NCI-H1930 (cell line): ENCODE measurements around the gene TREM2.

ENCODE experiments used
- DNase-seq, 2 experiments: peaks; one replicate each; lab custom pipeline; 2025; lab: John Stamatoyannopoulos, UW

Gene TREM2

GRCh38 chr6:41182069-41183034 is 19.4 kb upstream of the TREM2 start:
- DNase-seq = peak in 1 of 2 experiments; percentile 18

GRCh38 chr6:41181566-41181965 is 18.6 kb upstream of the TREM2 start:
- no peak for DNase-seq

GRCh38 chr6:41179163-41179562 is 16.2 kb upstream of the TREM2 start:
- DNase-seq = no peak

DNA sequence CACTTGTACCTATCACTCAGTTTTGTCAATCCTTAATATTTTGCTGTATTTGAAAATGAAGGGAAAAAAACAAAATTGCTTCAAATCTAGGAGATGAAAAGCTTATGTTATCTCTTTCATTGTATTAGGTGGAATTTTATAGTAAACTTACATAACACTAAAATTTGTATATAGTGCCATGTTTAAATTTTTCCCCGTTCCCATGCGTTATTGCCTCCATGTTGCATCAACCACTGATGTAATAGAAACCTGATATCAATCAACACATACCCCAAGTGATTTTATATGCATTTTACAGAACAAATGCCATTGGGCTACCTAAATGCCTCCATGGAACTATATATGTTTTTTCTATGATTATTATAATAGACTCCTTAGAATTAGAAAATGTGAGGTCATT is 14.8 kb upstream of the TREM2 start:
- no peak for DNase-seq

GRCh38 chr6:41177287-41177686 is 14.4 kb upstream of the TREM2 start:
- DNase-seq = no peak

DNA sequence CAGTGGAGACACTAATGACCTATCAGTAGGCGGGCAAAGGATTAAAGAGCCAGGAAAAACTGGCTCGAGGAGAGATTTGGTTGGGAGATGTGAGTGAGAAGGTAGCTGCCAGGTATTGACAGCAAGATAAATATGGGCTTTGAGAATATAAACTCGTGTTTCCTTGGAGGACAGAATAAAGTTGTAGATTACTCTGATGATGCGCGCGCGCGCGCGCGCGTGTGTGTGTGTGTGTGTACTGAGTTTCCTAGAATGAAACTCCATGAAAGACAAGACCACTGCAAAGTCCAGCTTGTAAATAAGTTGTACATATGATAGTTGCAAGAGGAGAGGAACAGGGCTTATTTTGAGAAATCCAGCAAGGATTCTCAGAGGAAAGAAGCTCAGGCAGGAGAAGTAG is 13.3 kb upstream of the TREM2 start:
- DNase-seq = no peak

- no peak for DNase-seq
Measured at GRCh38 chr6:41175084-41175483, 12.2 kb upstream of the TREM2 start.

GRCh38 chr6:41174610-41175009 is 11.7 kb upstream of the TREM2 start:
- DNase-seq = no peak

DNA sequence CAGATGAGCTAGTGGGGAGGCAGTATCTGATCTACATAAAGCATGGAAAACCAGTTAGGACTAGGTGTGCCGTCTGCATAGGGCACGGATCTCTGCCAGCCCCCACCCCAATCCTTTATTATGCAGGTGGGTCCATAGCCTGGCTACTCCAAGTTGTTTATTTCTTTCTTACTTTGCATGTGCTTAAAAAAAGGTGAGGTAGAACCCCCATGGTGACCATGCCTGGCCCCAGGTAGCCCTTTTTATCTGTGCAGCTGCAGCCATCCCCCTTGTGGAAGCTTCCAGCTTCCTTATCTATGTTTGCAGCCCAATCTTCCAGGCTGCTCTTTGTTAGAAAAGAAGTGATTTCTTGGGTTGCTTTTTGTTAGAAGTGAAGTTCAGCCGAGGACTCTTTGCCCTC is 9.0 kb upstream of the TREM2 start:
- no peak for DNase-seq

DNA sequence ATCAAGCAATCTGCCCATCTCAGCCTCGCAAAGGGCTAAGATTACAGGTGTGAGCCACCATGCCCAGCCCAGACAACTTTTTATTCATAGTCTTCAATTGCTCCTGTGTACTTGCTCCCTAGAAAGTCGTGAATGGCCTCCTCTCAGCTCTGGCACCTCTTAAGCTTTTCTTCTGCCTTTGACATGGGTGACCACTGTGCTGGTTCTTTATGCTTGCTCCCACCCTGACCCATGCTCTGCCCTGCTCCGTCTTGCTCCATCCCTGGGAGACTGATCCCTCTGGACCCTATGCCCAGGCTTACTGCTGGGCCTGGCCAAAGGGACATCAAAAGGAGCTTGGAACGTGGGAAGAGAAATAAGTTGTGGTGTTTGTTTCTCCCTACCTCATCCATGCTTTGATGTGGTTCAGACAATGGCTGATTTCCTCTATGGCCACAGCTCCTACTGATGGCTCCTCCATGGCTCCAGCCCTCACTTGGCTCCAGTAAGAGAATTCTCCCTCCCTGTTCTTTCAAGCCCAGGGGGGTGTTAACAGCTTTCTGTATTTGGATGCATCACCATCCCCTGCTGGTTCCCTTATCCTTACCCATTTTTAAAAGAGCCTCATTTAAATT is 7.7 kb upstream of the TREM2 start:
- no peak for DNase-seq

DNA sequence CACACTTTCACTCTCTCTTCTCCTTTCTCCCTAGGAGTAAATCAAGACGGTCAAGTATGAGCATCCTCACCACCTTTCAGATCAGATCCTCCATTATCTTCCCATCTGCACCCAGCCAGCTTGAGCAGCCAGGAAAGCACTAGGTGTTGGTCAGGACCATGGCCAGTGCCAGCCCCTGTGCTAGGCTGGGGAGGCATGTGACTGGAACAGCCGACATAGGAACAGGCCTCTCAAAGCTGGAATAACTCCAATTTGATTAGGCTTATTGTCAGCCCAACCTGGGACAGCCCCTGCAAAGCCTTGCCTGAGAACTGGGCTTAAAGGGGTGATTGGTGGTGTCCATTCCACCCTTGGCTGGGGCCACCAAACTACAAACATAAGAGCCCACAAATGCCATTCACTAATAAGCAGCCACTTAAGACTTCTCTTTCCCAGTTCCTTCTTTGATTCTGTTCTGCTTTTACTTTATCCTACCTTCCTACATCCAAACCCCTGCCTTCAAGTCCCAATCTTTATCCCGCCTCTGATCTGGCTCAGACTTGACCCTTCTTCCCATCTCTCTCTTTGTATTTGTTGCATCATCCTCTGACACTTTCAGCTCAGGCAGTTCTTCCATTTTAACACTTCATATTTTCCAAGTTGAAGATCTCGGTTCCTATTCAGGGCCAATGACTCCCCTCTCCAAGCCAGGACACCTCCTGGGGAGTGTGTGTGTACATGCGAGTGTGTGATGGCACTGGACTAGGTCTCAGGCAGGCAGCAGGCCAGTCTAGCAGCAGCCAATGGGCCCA is 4.5 kb upstream of the TREM2 start:
- DNase-seq = no peak

DNA sequence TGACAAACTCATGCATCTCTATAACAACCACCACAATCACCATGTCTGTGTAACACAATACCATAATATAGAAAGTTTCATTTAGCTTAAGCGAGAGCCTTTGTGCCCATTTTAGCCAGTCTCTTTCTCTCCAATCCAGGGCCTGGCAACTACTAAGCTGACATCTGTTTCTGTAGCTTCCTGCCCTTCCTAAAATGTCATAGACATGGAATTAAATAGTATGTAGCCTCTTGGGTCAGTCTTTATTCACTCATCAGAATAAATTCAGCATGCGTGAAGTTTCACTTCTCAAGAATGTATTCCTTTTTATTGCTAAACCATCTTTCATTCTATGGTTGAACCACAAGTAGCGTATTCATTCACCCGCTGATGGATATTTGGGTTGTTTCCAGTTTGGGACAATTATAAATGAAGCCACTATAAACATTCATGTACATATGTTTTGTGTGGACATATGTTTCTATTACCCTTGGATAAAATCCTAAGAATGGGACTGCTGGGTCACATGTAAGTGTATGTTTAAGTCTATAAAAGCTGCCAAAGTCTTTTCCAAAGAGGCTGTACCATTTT is 1.7 kb upstream of the TREM2 start:
- no peak for DNase-seq

DNA sequence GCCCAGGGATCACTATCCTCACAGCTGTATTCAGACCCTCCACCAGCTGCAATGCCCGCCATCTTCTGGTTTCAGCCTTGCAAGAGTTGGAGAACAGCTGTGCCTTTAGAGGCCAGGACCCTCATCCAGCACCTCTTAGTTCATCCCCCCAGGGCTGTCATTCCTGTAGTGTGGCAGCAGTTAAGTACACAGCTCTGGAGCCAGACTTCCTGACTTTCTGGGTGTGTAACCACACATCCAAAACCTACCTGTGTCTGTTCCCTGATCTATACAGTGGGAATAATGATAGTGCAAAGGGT is 452 bp upstream of the TREM2 start:
- DNase-seq = no peak

DNA sequence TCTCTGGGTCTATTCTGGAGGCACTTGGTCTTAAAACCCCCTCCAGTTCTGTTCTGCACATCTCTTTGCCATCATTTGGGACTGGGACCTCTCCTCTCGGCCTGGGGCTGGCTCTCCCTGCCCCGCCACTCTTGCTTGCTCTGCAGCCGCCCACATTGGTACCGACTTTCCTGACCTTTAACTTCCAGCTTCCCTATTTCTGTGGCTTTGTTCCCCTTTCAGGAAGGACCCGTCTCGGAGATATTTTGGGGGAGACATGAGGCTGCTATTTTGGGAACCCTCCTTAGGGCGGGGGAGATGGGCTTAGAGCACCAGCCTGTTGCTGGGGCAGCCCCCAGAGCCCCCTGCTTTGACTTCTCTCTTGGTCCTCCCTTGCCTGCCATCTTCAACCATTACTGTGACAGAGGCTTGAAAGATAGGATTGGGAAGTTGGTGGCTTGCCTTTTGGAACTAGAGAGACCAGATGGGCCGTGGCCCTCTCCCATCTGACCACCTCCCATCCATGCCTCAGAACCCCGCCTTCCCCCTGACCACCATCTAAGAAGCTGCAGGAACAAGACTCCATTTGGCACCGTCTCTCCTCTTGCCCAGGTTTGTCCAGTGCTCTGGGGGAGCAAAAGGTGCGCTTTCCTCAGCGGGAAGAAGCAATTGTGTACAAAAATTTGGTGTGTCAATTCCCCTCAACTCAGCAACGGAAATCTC is 914 bp downstream of the TREM2 start:
- DNase-seq = no peak

DNA sequence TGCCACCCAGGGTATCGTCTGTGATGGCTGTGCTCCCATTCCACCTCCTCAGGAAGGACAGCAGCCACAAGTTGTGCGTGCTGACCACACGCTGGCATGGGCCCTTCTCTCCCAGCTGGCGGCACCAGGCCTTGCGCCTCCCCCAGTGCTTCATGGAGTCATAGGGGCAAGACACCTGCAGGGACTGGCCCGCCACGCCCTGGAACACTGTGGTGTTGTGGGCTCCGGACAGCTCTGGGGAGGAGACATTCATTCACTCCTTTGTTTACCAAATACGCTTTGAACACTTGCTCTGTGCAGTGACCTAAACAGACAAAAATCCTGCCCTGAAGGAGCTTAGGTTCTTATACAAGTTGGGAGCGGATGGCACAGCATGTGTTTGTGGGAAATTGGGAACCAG is 1.5 kb downstream of the TREM2 start:
- no peak for DNase-seq

DNA sequence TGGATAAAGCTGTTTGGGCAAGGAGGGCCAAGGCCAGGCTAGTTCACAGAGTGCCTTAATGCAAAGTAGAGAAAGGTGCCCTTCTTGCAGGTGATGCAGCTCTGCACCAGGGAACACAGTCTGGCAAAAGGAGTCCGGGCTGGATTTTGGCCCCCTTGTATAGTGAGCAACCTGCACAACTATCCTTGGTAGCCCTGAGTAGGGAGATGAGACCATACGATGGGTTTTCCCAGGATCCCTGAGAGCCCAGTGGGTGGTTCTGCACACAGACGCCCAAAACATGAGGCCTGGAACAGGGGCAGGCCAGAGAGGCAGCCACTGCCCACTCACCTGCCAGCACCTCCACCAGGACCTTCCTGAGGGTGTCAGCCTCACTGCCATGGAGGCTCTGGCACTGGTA is 2.0 kb downstream of the TREM2 start:
- DNase-seq = no peak

DNA sequence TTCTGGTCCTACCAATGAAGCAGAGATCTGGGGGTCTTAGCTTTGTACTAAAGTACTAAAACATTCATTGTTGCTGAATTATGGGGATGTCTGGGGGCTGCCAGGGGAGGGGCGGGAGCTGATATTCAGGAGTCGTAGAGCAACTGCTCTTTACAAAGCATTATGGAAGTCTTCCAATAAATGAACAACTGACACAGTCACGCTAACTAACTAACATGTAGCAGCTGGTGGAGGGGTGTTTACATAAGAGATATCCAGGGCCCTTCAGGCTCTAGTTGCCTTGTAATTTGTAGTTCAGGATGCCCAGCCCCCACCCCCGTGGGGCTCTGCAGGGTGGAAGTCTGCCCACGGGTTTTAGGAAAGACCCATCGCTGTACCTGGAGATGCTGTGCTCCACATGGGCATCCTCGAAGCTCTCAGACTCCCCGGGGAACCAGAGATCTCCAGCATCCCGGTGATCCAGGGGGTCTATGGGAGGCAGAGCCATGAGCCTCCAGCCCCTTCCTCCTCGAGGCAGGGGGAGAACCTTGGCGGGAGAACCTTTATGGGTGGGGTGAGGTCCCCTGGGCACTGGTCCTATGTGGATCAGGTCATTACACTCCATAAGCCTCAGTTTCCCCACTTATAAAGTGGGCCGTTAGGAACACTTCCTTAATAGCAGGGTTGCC is 3.4 kb downstream of the TREM2 start:
- DNase-seq = no peak

DNA sequence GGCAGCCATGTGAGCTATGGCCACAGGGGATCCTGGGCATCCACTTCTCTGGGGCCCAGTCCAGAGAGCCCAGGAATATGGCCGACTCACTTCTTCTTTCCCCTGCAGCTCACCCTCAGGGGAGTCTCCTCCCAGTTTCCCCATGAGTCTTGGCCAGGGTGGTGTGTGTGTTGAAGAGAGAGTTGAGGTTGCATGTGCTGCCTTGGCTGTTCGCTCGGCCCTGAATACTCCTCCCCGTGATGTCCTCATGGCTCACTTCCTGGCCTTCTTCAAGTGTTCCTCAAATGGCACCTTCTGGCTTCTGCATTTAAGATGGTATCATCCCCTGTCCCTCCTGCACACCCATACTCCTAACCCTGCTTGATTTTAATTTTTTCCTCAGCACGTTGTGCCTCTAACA is 5.6 kb downstream of the TREM2 start:
- DNase-seq = no peak

- no peak for DNase-seq
Measured at GRCh38 chr6:41156771-41157170, 6.1 kb downstream of the TREM2 start.

DNA sequence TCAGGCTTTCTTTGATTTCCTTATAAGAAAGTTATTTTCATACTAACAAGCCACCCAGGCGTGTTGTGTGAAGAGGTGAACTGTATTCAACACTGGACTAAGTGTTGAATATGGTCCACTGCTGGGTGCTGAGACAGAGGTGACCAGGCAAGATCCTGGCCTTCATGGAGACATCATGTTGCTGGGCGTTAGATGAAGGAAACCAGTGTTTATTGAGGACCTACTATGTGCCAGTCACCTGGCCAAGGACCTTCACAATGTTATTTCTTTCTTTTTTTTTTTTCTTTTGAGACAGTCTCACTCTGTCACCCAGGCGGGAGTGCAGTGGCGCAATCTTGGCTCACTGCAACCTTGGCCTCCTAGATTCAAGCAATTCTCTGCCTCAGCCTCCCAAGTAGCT is 6.9 kb downstream of the TREM2 start:
- DNase-seq = no peak

- DNase-seq = no peak
Measured at GRCh38 chr6:41155132-41155805, 7.6 kb downstream of the TREM2 start.
